PC-9 (cell line): Measurements from ENCODE around the gene PLPP1.

Experiments
- EZH2 ChIP-seq: fragments of 200-600 bp; sonication (generic); IDR thresholded peaks from 2 replicates; pipeline ENCODE4 v1.8.0; 2017; ENCODE audit warnings: antibody characterized with exemption, low read depth
- TF ChIP-seq, protein P1 (sequence below): fragments of 200-600 bp; sonication (generic); conservative IDR thresholded peaks from 2 replicates; pipeline ENCODE4 v1.6.1; 2017; ENCODE audit warnings: mixed run types, antibody characterized with exemption, mild to moderate bottlenecking, moderate library complexity

DNA sequence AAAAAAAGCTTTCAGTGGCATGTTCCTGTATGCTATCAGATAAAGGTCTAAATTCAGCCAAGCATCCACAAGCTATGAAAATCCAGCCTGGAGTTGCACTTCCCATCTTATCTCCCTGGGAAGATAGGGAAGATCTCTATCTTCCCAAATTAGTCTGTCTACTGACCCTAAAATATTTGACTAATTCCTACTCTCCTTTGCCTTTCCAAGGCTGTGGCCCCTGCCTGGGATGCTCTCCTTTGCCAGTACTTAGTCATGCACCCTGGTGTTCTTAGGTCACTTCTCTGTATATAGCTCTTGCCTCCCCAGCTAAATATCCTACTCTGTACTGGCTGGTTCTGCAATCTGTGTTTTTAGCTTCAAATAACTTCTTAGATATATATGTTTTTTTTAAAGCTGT, 44.0 kb upstream of the PLPP1 start:
- TF ChIP-seq, protein P1, sequence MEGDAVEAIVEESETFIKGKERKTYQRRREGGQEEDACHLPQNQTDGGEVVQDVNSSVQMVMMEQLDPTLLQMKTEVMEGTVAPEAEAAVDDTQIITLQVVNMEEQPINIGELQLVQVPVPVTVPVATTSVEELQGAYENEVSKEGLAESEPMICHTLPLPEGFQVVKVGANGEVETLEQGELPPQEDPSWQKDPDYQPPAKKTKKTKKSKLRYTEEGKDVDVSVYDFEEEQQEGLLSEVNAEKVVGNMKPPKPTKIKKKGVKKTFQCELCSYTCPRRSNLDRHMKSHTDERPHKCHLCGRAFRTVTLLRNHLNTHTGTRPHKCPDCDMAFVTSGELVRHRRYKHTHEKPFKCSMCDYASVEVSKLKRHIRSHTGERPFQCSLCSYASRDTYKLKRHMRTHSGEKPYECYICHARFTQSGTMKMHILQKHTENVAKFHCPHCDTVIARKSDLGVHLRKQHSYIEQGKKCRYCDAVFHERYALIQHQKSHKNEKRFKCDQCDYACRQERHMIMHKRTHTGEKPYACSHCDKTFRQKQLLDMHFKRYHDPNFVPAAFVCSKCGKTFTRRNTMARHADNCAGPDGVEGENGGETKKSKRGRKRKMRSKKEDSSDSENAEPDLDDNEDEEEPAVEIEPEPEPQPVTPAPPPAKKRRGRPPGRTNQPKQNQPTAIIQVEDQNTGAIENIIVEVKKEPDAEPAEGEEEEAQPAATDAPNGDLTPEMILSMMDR: no peak
- no peak for TF ChIP-seq EZH2
